Chondrocyte (in vitro differentiated cells): Measurements from ENCODE around the gene TMEM176B. TPM values are rescaled to one million over a fixed set of nuclear protein-coding genes. Genes with fewer than 3 reads are reported as not detected.

Source experiments
- DNase-seq: peaks from one replicate; pipeline ENCODE4 v3.0.0; 2021; ENCODE audit warnings: mixed read lengths, low spot score
- H3K27ac Mint-ChIP-seq: one replicate; pipeline ENCODE4 v1.8.0; 2021; ENCODE audit warnings: mild to moderate bottlenecking, moderate library complexity, mixed read lengths; ENCODE audit not compliant: unreplicated experiment
- H3K27me3 Mint-ChIP-seq: 2 replicates; pipeline ENCODE4 v1.8.0; 2021; ENCODE audit warnings: low read depth, mixed read lengths
- H3K36me3 Mint-ChIP-seq: 2 replicates; pipeline ENCODE4 v1.8.0; 2021; ENCODE audit warnings: low read depth, mixed read lengths
- H3K4me1 Mint-ChIP-seq: 2 replicates; pipeline ENCODE4 v1.8.0; 2021; ENCODE audit warnings: low read depth, mild to moderate bottlenecking, mixed read lengths
- H3K4me3 Mint-ChIP-seq: one replicate; pipeline ENCODE4 v1.8.0; 2021; ENCODE audit warnings: mild to moderate bottlenecking, moderate library complexity, mixed read lengths; ENCODE audit not compliant: unreplicated experiment
- H3K9me3 Mint-ChIP-seq: 2 replicates; pipeline ENCODE4 v1.8.0; 2021; ENCODE audit warnings: low read depth, mixed read lengths
- CTCF ChIP-seq: fragments of 200-600 bp; sonication (generic); IDR thresholded peaks from 2 replicates; pipeline ENCODE4 v1.5.0; 2021; ENCODE audit warnings: antibody characterized with exemption, mild to moderate bottlenecking, moderate library complexity
- total RNA-seq: library from RNA; stranded (reverse); gene quantifications from 3 replicates; pipeline ENCODE4 v1.2.1, GENCODE V29; 2021

Gene TMEM176B
- total RNA-seq, 1 donor from 2014 or later = 0.37 TPM

GRCh38 chr7:150746921-150747320 is 53.2 kb downstream of the TMEM176B start:
- DNase-seq = no peak
- no peaks in the 10 kb centered on the region for H3K9me3 Mint-ChIP-seq
- TF ChIP-seq CTCF = no peak
- no peak overlapping the region for H3K27ac Mint-ChIP-seq
- no peaks in the 10 kb centered on the region for H3K36me3 Mint-ChIP-seq
- H3K4me1 Mint-ChIP-seq = no peaks in the 10 kb centered on the region
- H3K4me3 Mint-ChIP-seq = no peak overlapping the region
- peaks cover 3% of the 10 kb centered on the region for H3K27me3 Mint-ChIP-seq

- Mint-ChIP-seq H3K27me3 (peaks cover 5% of the 10 kb centered on the region), H3K4me1 (no peaks in the 10 kb centered on the region), H3K9me3 (no peaks in the 10 kb centered on the region)
These were observed 54.3 kb downstream of the TMEM176B start for GRCh38 chr7:150745876-150746275.

GRCh38 chr7:150745086-150745485 is 55.1 kb downstream of the TMEM176B start:
- no peak for DNase-seq
- no peak for TF ChIP-seq CTCF
- Mint-ChIP-seq H3K36me3 (no peaks in the 10 kb centered on the region), H3K4me3 (no peak overlapping the region), H3K27me3 (peaks cover 9% of the 10 kb centered on the region), H3K27ac (no peak overlapping the region), H3K4me1 (no peaks in the 10 kb centered on the region), H3K9me3 (peaks cover 3% of the 10 kb centered on the region)

More at GRCh38 chr7:150745876-150746275, 54.3 kb downstream of the TMEM176B start:
- Mint-ChIP-seq H3K27ac (no peak overlapping the region), H3K36me3 (no peaks in the 10 kb centered on the region), H3K4me3 (no peak overlapping the region)
- no peak for TF ChIP-seq CTCF
- DNase-seq = no peak

GRCh38 chr7:150744041-150744656 is 56.0 kb downstream of the TMEM176B start:
- DNase-seq = no peak
- peaks cover 9% of the 10 kb centered on the region for H3K27me3 Mint-ChIP-seq
- H3K4me3 Mint-ChIP-seq = no peak overlapping the region
- H3K27ac Mint-ChIP-seq = no peak overlapping the region
- H3K4me1 Mint-ChIP-seq = no peaks in the 10 kb centered on the region
- TF ChIP-seq CTCF = no peak
- H3K36me3 Mint-ChIP-seq = no peaks in the 10 kb centered on the region
- H3K9me3 Mint-ChIP-seq = peaks cover 3% of the 10 kb centered on the region

GRCh38 chr7:150742286-150742968 is 57.7 kb downstream of the TMEM176B start:
- no peak for TF ChIP-seq CTCF
- Mint-ChIP-seq H3K27me3 (peaks cover 15% of the 10 kb centered on the region), H3K36me3 (no peaks in the 10 kb centered on the region), H3K4me3 (no peak overlapping the region), H3K9me3 (peaks cover 3% of the 10 kb centered on the region), H3K27ac (no peak overlapping the region), H3K4me1 (no peaks in the 10 kb centered on the region)
- DNase-seq = no peak

Other genes with a start within 250 kb of the TMEM176B start
- not detected in 3 replicates for gene GIMAP4, start 233.0 kb downstream of the TMEM176B start, total RNA-seq
- gene GIMAP6, start 168.0 kb downstream of the TMEM176B start, total RNA-seq = not detected in 3 replicates
- gene GIMAP2, start 114.7 kb downstream of the TMEM176B start, total RNA-seq = not detected in 3 replicates
- gene GIMAP1, start 83.8 kb downstream of the TMEM176B start, total RNA-seq = not detected in 3 replicates
- gene GIMAP5, start 62.9 kb downstream of the TMEM176B start, total RNA-seq = not detected in 3 replicates
- not detected in 3 replicates for gene TMEM176A, start 405 bp upstream of the TMEM176B start, total RNA-seq
- not detected in 3 replicates for gene AOC1, start 52.2 kb upstream of the TMEM176B start, total RNA-seq
- gene KCNH2, start 178.0 kb upstream of the TMEM176B start, total RNA-seq = 0.19 to 0.33 TPM (median 0.30 TPM) in 3 replicates
- gene NOS3, start 190.7 kb upstream of the TMEM176B start, total RNA-seq = not detected in 3 replicates
- 1.5 to 1.6 TPM in 2 of 3 replicates, not detected in the other for gene ATG9B, start 224.1 kb upstream of the TMEM176B start, total RNA-seq
- 30.2 to 45.7 TPM (median 32.1 TPM) in 3 replicates for gene ABCB8, start 228.1 kb upstream of the TMEM176B start, total RNA-seq
- gene ASIC3, start 248.2 kb upstream of the TMEM176B start, total RNA-seq = 2.2 to 4.9 TPM (median 2.4 TPM) in 3 replicates